SU-DHL-6 (cell line): ENCODE measurements around the gene CST5.

Experiments used
- H2AFZ ChIP-seq: fragments of 200-600 bp; sonication (generic); 2 replicates; pipeline ENCODE4 v1.6.1; 2014; ENCODE audit warnings: low read depth, mild to moderate bottlenecking, moderate library complexity, mixed read lengths, antibody characterized with exemption, low read length; ENCODE audit not compliant: severe bottlenecking
- H3F3A ChIP-seq: fragments of 200-600 bp; shearing (Covaris generic); 2 replicates; pipeline ENCODE4 v1.6.0; 2016; ENCODE audit warnings: antibody characterized with exemption, mild to moderate bottlenecking; ENCODE audit not compliant: insufficient read depth
- H3K27ac ChIP-seq: fragments of 200-600 bp; sonication (generic); 2 replicates; pipeline ENCODE4 v1.5.1; 2016; ENCODE audit warnings: low read depth, mild to moderate bottlenecking, low read length, moderate library complexity, mixed read lengths
- H3K27me3 ChIP-seq: fragments of 200-600 bp; sonication (generic), shearing (Covaris generic); 2 replicates; pipeline ENCODE4 v1.6.0; 2014; ENCODE audit warnings: mild to moderate bottlenecking, low read length
- H3K36me3 ChIP-seq: fragments of 200-600 bp; sonication (generic); 2 replicates; pipeline ENCODE4 v1.6.1; 2014; ENCODE audit warnings: mild to moderate bottlenecking, low read length, mixed read lengths
- H3K4me2 ChIP-seq: fragments of 300-600, 200-600 bp; shearing (Covaris generic), sonication (generic); 2 replicates; pipeline ENCODE4 v1.6.0; 2014; ENCODE audit warnings: low read length, low read depth, mild to moderate bottlenecking; ENCODE audit not compliant: poor library complexity, severe bottlenecking
- H3K4me3 ChIP-seq: fragments of 200-600 bp; sonication (generic); 2 replicates; pipeline ENCODE4 v1.5.1; 2014; ENCODE audit warnings: antibody characterized with exemption, low read length, mild to moderate bottlenecking, mixed read lengths; ENCODE audit not compliant: insufficient read depth, poor library complexity, severe bottlenecking
- H3K79me2 ChIP-seq: fragments of 200-600 bp; sonication (generic); 2 replicates; pipeline ENCODE4 v1.6.1; 2014; ENCODE audit warnings: mild to moderate bottlenecking, low read length, moderate library complexity; ENCODE audit not compliant: insufficient read depth
- H3K9ac ChIP-seq: fragments of 200-600 bp; sonication (generic); 2 replicates; pipeline ENCODE4 v1.7.0; 2014; ENCODE audit warnings: mild to moderate bottlenecking, low read length
- H3K9me2 ChIP-seq: fragments of 200-600 bp; sonication (generic); replicated peaks from 2 replicates; pipeline ENCODE4 v1.6.1; 2014; ENCODE audit warnings: low read length; ENCODE audit not compliant: insufficient read depth
- H3K9me3 ChIP-seq: fragments of 200-600 bp; sonication (generic); 2 replicates; pipeline ENCODE4 v1.6.1; 2014; ENCODE audit warnings: low read length, mixed read lengths; ENCODE audit not compliant: insufficient read depth
- H4K20me1 ChIP-seq: fragments of 200-600 bp; sonication (generic); 2 replicates; pipeline ENCODE4 v1.6.1; 2014; ENCODE audit warnings: low read depth, mild to moderate bottlenecking, antibody characterized with exemption, low read length, moderate library complexity, mixed read lengths
- CTCF ChIP-seq: fragments of 200-600 bp; sonication (generic); IDR thresholded peaks from one replicate; pipeline ENCODE4 v1.5.1; 2017; ENCODE audit warnings: antibody characterized with exemption, mild to moderate bottlenecking, low read length, moderate library complexity; ENCODE audit not compliant: insufficient read depth, poor library complexity, severe bottlenecking
- EZH2phosphoT487 ChIP-seq: fragments of 200-600 bp; sonication (generic), shearing (Covaris generic); conservative IDR thresholded peaks from 2 replicates; pipeline ENCODE4 v1.6.1; 2018; ENCODE audit warnings: mild to moderate bottlenecking, antibody characterized with exemption, low read length, moderate library complexity, mixed read lengths

Gene CST5

DNA sequence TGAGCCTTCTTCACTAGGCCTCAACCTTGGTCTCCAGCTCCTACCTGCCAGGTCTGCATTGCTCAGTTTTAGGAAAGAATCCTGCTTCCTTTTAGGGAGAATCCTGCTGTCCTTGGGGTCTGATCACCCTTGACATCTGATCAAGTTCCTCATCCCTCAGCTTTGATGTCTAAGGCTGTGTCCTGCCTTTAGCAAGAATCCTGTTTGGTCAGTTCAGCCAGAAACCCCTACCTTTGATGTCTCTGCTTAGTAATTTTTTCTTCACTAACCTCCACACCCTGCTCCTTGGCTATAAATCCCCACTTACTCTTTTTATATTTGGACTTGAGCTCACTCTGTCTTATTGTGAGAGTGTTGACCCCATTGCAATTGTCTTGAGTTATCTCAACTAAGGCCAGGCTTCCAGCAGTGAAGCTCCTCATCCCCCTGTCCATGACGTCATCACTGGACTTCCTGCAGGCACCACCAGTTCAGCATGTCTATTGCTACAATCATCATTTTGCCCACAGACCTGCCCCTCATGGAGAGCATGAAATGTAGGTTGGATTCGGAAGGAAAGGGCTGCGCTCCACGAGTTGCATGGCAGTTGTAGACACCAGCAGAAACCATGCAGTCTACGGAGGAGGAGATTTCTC lies 4.7 kb upstream of the CST5 start:
- Histone ChIP-seq H3K27ac (no peak overlapping the region), H2AFZ (no peak overlapping the region), H3K79me2 (no peaks in the 10 kb centered on the region), H3K9me3 (no peaks in the 10 kb centered on the region), H3K36me3 (no peaks in the 10 kb centered on the region), H3K4me3 (no peak overlapping the region), H3K9ac (no peak overlapping the region), H3F3A (no peaks in the 10 kb centered on the region), H3K4me2 (no peak overlapping the region), H3K9me2 (no peaks in the 10 kb centered on the region), H4K20me1 (no peaks in the 10 kb centered on the region), H3K27me3 (no peaks in the 10 kb centered on the region)
- TF ChIP-seq EZH2phosphoT487 (no peak), CTCF (no peak)

- Histone ChIP-seq H2AFZ (no peak overlapping the region), H3K9ac (no peak overlapping the region), H3K36me3 (no peaks in the 10 kb centered on the region), H3K9me3 (no peaks in the 10 kb centered on the region), H3K4me2 (no peak overlapping the region), H3K4me3 (no peak overlapping the region), H3K27me3 (no peaks in the 10 kb centered on the region), H3K9me2 (no peaks in the 10 kb centered on the region), H3F3A (no peaks in the 10 kb centered on the region), H3K27ac (no peak overlapping the region), H4K20me1 (no peaks in the 10 kb centered on the region), H3K79me2 (no peaks in the 10 kb centered on the region)
- TF ChIP-seq EZH2phosphoT487 (no peak), CTCF (no peak)
Measured at GRCh38 chr20:23881371-23881770, 1.8 kb upstream of the CST5 start.

GRCh38 chr20:23880417-23880816 lies 869 bp upstream of the CST5 start:
- Histone ChIP-seq H3F3A (no peaks in the 10 kb centered on the region), H3K36me3 (no peaks in the 10 kb centered on the region), H3K9me2 (no peaks in the 10 kb centered on the region), H3K27me3 (no peaks in the 10 kb centered on the region), H3K4me3 (no peak overlapping the region), H2AFZ (no peak overlapping the region), H3K27ac (no peak overlapping the region), H3K9me3 (no peaks in the 10 kb centered on the region), H4K20me1 (no peaks in the 10 kb centered on the region), H3K9ac (no peak overlapping the region), H3K4me2 (no peak overlapping the region), H3K79me2 (no peaks in the 10 kb centered on the region)
- TF ChIP-seq CTCF (no peak), EZH2phosphoT487 (no peak)
